ENCODE results near the gene PEDS1. TPM values are rescaled to one million over a fixed set of nuclear protein-coding genes. Genes with fewer than 3 reads are reported as not detected.

The PEDS1 gene
- total and polyA plus RNA-seq, 10 of the 15 experiments (the other 5 are each of a cell fraction or from before 2014, with no cell fraction given) = 1.7 to 25.6 (median 16.8) TPM

DNA sequence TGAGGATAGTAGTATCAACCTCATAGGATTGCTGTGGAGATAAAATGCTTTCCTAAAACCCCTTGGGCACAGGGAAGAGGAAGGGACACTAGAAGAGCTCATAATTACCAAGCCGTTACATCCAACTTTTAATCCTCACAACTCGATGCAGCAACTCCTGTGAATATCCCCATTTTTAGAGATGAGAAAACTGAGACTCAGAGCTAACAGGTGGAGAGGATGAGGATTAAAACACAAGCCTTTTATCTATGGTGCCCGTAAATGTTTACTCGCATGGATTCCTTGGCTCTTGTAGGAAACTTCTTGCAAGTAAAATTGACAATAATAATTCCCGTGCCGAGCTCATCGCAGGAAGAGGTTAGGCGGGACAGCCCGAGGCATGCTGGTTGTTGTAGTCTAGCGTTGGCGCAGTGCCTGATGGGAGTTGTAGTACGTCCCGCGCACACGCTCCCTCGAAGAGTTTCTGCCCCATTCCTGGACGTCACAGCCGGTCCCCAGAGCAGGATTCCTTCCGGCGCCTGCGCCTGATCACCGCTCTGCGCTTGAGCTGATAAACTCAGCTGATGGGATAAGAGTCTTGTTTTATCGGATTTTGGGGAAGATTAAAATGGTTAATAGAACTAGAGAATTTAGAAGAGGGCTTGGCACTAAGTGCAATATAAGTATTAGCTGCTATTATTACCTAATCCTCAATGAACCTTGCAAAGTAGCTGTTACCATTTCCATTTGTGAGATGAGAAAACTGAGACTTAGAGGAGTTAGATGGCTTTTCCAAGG lies 37.7 kb downstream of the PEDS1 start (continued):
- no peak for TF ChIP-seq MEF2B (IDR thresholded peaks at IDR 0.05; ENCODE audit: partially characterized antibody, poor library complexity, severe bottlenecking)

DNA sequence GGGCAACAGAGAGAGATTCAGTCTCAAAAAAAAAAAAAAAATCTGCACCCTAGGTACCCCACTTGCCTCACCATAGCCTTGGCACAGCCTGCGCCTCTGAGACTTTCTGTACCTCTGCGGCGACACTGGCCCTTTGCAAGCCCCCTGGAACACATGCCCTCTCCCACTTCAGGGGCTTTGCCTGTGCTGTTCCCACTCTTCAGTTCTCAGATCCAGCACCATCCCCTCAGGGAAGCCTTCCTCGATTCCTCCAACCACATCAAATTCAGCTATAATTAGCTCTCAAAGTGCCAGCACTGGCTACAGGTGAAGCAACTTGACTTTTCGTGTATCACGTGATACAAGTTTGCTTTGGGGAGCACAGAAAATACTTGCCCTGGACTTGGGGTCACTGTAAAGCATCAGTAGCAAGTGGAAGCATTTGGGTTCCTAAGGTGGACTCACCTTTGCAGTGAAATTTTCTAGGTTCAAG lies 38.4 kb downstream of the PEDS1 start:
- DNase-seq (ENCODE audit: low read depth, low spot score) (no peak), FAIRE-seq (no peak), ATAC-seq (no peak)
- RAD21 ChIA-PET (ENCODE audit: unreplicated experiment) = interaction anchor here (0.5 to 2.7 kb wide), 13 partner anchors 13 to 177 kb away, joined by 3 to 13 read pairs (median 5); partner anchors contain the start of gene PEDS1
- SMC1A ChIA-PET (ENCODE audit: uncharacterized antibody, unreplicated experiment) = interaction anchor here (1.0 to 2.7 kb wide), 8 partner anchors 9 to 135 kb away, joined by 3 to 28 read pairs (median 10); partner anchors contain the start of gene PEDS1
- CTCF ChIA-PET = interaction anchor here (0.6 to 9.8 kb wide), 18 partner anchors 9 to 461 kb away, joined by 3 to 219 read pairs (median 6); no protein-coding TSS in a partner anchor
- POLR2A ChIA-PET = interaction anchor here (0.7 to 2.8 kb wide), 10 partner anchors 9 to 397 kb away, joined by 3 to 34 read pairs (median 4); partner anchors contain the start of genes PEDS1, RNF114 and SLC9A8
- WGBS (ENCODE audit: insufficient coverage, insufficient replicate concordance, low lambda C conversion rate, missing lambda C conversion rate) = 51% methylated on average over 6 of the region's 6 CpGs
- no peaks in the 10 kb centered on the region for H3K36me3 ChIP-seq (ENCODE audit: control insufficient read depth in 2 of 2, insufficient read depth in 2 of 2, low read length in 1 of 2)
- peak overlapping the region; percentile 96 for H3K4me3 ChIP-seq
- peak overlapping the region; percentile 99 for H3K4me2 ChIP-seq (ENCODE audit: control insufficient read depth, insufficient read depth)
- H3K27me3 ChIP-seq (replicated peaks in 1 of 2; ENCODE audit: control insufficient read depth in 2 of 2, insufficient read depth in 2 of 2, low read length in 1 of 2) = no peaks in the 10 kb centered on the region
- peaks cover 48% of the 10 kb centered on the region for H3K79me2 ChIP-seq (ENCODE audit: control insufficient read depth, insufficient read depth, low read length)
- peak overlapping the region; percentile 54; the same call in 1 of the 2 replicates for H3K27ac ChIP-seq (ENCODE audit: control insufficient read depth, insufficient read depth)
- peaks cover 2% of the 10 kb centered on the region for H4K20me1 ChIP-seq (ENCODE audit: control insufficient read depth, insufficient read depth)
- intact Hi-C loops (cut with micrococcal nuclease; ENCODE audit: unreplicated experiment) = no loop called here
- peak overlapping the region; percentile 95 for H2AFZ ChIP-seq (ENCODE audit: control insufficient read depth, low read depth, low read length)
- no peaks in the 10 kb centered on the region for H3K9me3 ChIP-seq (replicated peaks; ENCODE audit: control insufficient read depth, insufficient read depth, low read length)
- H3K4me1 ChIP-seq (ENCODE audit: control insufficient read depth, insufficient read depth, low read length) = peaks cover 28% of the 10 kb centered on the region
- peak overlapping the region; percentile 60 for H3K9ac ChIP-seq (ENCODE audit: control insufficient read depth, insufficient read depth, low read length)
- BruUV-seq (replicated peaks) = no TSS peak
- in situ Hi-C loops (cut with MboI) = no loop called here
- TF ChIP-seq, protein P1, sequence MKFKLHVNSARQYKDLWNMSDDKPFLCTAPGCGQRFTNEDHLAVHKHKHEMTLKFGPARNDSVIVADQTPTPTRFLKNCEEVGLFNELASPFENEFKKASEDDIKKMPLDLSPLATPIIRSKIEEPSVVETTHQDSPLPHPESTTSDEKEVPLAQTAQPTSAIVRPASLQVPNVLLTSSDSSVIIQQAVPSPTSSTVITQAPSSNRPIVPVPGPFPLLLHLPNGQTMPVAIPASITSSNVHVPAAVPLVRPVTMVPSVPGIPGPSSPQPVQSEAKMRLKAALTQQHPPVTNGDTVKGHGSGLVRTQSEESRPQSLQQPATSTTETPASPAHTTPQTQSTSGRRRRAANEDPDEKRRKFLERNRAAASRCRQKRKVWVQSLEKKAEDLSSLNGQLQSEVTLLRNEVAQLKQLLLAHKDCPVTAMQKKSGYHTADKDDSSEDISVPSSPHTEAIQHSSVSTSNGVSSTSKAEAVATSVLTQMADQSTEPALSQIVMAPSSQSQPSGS (IDR thresholded peaks at IDR 0.05; ENCODE audit: low read length) = no peak
- TF ChIP-seq RAD51 (IDR thresholded peaks at IDR 0.05) = peak; percentile 84
- TF ChIP-seq NFYB (IDR thresholded peaks at IDR 0.05; ENCODE audit: insufficient read depth, low read depth, low read length) = no peak
- TF ChIP-seq NFXL1 (IDR thresholded peaks at IDR 0.05; ENCODE audit: borderline replicate concordance) = no peak
- TF ChIP-seq TCF7 (IDR thresholded peaks at IDR 0.05; ENCODE audit: borderline replicate concordance) = no peak
- TF ChIP-seq ASH2L (IDR thresholded peaks at IDR 0.05; ENCODE audit: borderline replicate concordance, low read depth) = no peak
- TF ChIP-seq, protein P2, sequence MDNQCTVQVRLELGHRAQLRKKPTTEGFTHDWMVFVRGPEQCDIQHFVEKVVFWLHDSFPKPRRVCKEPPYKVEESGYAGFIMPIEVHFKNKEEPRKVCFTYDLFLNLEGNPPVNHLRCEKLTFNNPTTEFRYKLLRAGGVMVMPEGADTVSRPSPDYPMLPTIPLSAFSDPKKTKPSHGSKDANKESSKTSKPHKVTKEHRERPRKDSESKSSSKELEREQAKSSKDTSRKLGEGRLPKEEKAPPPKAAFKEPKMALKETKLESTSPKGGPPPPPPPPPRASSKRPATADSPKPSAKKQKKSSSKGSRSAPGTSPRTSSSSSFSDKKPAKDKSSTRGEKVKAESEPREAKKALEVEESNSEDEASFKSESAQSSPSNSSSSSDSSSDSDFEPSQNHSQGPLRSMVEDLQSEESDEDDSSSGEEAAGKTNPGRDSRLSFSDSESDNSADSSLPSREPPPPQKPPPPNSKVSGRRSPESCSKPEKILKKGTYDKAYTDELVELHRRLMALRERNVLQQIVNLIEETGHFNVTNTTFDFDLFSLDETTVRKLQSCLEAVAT (IDR thresholded peaks at IDR 0.05) = no peak
- TF ChIP-seq, protein P3, sequence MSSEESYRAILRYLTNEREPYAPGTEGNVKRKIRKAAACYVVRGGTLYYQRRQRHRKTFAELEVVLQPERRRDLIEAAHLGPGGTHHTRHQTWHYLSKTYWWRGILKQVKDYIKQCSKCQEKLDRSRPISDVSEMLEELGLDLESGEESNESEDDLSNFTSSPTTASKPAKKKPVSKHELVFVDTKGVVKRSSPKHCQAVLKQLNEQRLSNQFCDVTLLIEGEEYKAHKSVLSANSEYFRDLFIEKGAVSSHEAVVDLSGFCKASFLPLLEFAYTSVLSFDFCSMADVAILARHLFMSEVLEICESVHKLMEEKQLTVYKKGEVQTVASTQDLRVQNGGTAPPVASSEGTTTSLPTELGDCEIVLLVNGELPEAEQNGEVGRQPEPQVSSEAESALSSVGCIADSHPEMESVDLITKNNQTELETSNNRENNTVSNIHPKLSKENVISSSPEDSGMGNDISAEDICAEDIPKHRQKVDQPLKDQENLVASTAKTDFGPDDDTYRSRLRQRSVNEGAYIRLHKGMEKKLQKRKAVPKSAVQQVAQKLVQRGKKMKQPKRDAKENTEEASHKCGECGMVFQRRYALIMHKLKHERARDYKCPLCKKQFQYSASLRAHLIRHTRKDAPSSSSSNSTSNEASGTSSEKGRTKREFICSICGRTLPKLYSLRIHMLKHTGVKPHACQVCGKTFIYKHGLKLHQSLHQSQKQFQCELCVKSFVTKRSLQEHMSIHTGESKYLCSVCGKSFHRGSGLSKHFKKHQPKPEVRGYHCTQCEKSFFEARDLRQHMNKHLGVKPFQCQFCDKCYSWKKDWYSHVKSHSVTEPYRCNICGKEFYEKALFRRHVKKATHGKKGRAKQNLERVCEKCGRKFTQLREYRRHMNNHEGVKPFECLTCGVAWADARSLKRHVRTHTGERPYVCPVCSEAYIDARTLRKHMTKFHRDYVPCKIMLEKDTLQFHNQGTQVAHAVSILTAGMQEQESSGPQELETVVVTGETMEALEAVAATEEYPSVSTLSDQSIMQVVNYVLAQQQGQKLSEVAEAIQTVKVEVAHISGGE (CRISPR knock-in tag; IDR thresholded peaks at IDR 0.05) = peak; percentile 47
- no peak for TF ChIP-seq ZSCAN29 (IDR thresholded peaks at IDR 0.05)
- no peak for TF ChIP-seq POLR2AphosphoS2 (IDR thresholded peaks at IDR 0.05; ENCODE audit: low read depth, low read length)
- TF ChIP-seq, protein P4, sequence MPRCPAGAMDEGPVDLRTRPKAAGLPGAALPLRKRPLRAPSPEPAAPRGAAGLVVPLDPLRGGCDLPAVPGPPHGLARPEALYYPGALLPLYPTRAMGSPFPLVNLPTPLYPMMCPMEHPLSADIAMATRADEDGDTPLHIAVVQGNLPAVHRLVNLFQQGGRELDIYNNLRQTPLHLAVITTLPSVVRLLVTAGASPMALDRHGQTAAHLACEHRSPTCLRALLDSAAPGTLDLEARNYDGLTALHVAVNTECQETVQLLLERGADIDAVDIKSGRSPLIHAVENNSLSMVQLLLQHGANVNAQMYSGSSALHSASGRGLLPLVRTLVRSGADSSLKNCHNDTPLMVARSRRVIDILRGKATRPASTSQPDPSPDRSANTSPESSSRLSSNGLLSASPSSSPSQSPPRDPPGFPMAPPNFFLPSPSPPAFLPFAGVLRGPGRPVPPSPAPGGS (IDR thresholded peaks at IDR 0.05; ENCODE audit: borderline replicate concordance, insufficient read depth, low read depth, low read length, poor library complexity, severe bottlenecking) = no peak
- TF ChIP-seq MEF2B (IDR thresholded peaks at IDR 0.05; ENCODE audit: partially characterized antibody, poor library complexity, severe bottlenecking) = no peak

Measured in GM12878 (cell line).